Activated CD8-positive, alpha-beta memory T cell treated with anti-CD3 and anti-CD28 coated beads, Interleukin-2, amount 50 U/mL, for 1 hour (primary cell): ENCODE data around the gene SEZ6L.

Experiments
- DNase-seq: peaks from one replicate; pipeline ENCODE4 v3.0.0-alpha.2; 2020; ENCODE audit errors: extremely low read depth

SEZ6L gene

DNA sequence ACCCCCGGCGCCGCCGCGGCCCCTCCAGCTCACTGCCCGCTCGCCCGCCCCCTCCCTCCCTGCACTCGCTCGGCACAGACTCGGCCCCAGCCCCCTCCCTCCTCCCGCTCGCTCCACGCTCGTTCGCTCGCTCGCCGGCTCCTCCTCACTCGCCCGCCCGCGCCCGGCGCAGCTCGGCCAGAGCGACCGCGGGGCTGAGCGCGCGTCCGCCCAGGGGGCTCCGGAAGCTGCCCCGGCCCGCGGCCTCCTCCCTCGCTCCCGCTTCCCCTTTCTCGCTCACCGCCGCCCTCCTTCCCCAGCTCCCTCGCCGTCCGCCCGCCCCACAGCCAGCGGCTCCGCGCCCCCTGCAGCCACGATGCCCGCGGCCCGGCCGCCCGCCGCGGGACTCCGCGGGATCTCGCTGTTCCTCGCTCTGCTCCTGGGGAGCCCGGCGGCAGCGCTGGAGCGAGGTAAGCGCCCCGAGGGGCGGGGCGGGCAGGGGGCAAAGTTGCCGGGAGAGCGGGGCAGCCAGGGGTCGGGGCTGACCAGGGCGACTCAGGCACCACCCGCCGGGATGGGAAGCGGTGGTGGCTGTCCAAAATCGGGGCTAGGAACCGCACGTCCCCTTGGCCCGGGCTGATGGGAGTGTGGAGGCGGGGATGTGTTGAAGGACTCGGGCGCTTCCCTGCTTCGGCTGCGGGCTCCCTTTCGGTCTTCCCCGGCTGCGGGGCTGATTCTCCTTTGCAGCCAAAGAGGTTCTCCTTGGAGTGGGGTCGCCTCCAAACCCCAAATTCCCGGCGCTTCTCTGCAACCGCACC is at the start of gene SEZ6L:
SEZ6L (plus strand) TSS at position 148 of the 797 bp plus-strand sequence; CDS start at position 356, 208 bp downstream.
- DNase-seq, result no peak

- DNase-seq, result no peak
These were observed 46.3 kb upstream of the SEZ6L start for GRCh38 chr22:26122920-26123468.

DNA sequence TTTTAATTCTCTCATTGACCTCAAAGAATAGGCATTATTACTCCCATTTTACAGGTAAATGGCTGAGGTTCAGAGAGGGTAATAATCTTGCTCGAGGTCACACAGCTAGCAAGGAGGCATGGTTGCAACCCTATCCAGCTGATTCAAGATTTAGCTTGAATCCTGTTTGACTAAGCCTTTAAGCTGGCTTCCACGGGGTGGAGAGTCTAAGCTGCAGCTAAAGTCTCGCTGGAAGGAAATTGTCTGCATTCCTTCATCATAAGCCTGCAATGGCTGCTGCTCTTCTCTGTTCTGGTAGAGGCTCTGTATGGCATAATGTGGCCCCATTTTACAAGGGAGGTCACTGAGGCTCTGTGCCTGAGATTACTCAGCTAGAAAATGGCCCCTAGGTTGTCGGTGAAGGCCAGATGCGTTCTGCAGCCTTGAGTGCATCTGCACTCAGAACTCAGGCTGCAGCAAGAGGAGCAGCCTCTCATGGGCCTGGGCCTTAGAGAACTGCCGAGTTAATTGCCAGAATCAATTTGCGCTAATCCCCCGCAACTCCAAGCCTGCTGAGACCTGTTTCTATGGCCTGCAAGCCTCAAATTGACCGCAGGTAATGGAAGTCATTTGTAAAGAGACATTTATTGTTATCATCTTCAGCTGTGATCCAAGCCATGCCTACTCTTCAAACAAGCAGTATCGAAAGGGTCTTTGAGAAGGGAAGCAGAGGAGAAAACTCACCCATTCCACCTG is 44.1 kb upstream of the SEZ6L start:
- DNase-seq, result no peak

DNA sequence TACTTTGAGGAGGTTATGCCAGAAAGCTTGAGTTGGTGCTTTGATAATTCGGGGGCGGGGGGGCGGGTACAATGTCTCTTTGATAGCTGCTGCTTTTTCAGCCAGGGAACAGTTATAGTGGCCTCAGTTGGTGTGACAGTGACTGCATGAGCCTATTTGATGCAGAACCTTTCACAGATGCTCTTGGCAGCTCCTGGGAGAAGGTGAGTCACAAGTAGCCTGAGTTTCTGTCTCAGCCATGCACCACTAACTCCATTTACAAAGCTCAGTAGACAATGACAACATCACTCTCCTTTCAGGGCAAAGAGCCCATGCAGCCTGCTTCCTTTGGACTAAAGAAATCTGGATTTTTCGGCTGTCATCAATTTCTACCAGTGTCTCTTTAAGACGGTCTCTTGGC is 42.1 kb upstream of the SEZ6L start:
- no peak for DNase-seq

GRCh38 chr22:26127556-26127955 is 41.7 kb upstream of the SEZ6L start:
- DNase-seq, result no peak

DNA sequence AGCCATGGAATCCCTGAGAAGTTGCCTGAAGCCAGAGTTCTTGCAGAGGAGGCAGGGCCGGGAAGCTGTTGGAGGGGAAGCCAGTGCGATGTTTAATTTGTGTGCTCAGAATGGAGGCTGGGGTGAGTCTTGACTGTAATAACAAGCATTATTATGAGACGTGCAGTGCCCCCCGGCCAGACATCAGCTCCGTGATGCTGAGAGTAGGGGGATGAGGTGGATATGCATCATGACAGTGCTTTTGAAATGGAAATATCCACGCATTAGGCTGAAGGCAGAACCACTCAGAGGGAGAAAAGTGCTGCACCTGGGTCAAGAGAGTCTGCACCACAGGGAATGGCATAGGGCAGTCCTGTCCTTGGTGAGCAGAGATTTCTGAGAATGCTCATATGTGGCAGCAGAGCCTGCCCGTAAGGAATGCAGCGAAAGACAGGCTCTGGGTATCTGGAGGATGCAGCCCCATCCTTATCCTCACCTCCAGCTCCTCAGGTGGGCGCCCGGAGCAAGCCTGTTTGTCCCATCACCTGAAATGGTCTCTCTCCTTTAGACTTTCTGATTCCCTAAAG is 37.6 kb upstream of the SEZ6L start:
- no peak for DNase-seq

GRCh38 chr22:26134654-26135330 is 34.5 kb upstream of the SEZ6L start:
- DNase-seq, result no peak

- DNase-seq, result no peak
These were observed 33.5 kb upstream of the SEZ6L start for GRCh38 chr22:26135806-26136205.

- no peak for DNase-seq
These were observed 30.0 kb upstream of the SEZ6L start for GRCh38 chr22:26139310-26139709.

DNA sequence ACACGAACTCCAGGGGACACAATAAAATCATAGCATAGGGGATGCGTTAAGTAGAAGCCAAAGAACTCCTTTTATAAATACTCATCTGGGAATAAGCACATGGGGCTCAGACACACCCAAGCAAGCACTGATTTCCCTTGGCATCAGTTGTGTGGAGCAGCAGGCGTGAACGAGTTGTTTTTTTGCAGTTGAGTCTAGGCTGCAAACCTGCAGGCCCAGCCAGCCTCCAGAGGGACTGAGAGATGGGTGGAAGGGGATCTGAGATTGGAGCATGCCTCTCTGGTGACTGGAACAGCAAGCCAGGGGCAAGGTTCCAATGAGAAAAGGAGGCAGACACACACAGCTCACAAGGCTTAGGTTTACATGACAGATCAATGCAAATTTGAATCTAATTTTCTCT is 27.4 kb upstream of the SEZ6L start:
- no peak for DNase-seq

GRCh38 chr22:26143806-26144325 is 25.4 kb upstream of the SEZ6L start:
- DNase-seq, result no peak

- DNase-seq, result no peak
These were observed 9.4 kb upstream of the SEZ6L start for GRCh38 chr22:26159886-26160285.

DNA sequence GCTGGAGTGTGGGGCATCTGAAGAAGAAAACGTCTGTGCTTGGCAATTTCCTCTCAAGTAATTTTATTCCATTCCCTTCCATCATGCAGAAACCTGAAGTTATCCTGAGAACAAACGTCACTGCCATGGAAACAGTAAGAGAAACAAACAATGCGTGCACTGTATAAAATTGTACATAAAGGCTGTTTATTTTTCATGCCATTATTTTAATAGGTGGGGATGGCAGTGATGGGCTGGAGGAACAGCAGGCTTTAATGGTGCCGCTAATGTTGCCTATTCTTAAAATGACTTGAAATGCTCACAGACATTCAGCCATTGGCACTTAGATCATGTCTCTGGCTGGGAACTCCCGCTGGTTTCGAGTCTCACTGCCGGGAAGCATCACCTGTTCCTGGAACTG is 7.5 kb upstream of the SEZ6L start:
- DNase-seq, result no peak

DNA sequence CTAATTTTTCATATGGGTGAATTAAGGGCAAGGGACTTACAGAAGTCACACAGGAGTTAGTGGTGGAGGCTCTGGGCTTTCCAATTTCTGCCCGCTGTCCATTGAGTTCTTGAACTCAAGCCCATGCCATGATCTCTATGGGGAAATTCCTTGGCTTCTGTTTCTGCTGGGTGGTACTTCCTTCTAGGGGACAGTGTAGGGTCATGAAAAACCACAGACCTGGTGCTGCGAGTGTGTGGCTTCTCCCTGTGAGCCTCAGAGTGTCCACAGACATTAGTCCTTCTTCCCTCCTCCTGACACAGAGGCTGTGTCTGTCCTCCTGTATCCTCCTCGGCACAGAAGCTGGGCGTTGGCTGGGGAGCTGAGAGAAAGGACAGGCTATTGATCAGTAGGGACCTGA is 6.3 kb upstream of the SEZ6L start:
- no peak for DNase-seq

DNA sequence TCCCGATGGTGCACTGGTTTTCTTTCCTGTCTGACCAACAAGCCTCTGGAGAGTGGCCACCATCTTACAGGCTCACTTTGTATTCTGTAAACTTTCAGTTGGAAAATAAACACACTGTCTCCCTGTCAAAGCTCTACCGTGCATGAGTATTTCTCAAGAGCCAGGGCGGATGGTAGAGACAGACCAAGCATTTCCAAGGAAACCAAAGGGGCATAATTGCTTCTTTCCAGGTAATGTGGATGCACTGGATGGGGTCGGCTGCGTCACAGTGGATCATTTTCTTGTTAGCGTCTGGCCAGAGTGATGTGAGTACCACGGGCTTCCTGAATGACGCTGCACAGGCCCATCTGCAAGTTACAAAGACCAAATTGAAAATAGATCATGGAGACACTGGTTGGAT is 5.1 kb upstream of the SEZ6L start:
- DNase-seq, result no peak

- DNase-seq, result no peak
These were observed 871 bp upstream of the SEZ6L start for GRCh38 chr22:26168330-26168851.

GRCh38 chr22:26168939-26169314 is 335 bp upstream of the SEZ6L start:
- no peak for DNase-seq

DNA sequence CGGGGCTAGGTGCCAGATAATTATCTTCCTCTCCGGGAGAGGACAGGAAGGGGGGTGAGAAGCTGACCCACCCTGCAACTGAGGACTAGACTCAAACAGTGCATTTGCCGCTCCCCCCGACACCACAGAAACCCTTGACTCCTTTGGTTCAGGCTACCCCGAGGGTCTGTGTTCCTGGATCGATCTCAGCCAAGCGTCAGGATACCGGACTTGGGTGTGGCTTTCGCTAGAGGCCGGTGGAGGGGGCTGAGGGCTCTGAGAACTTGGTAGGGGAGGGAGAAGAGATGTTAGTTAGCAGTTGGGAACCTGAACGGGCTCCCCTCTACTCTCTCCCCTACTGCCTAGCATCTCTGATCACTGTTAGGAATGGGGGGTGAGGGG is 840 bp downstream of the SEZ6L start:
- no peak for DNase-seq

DNA sequence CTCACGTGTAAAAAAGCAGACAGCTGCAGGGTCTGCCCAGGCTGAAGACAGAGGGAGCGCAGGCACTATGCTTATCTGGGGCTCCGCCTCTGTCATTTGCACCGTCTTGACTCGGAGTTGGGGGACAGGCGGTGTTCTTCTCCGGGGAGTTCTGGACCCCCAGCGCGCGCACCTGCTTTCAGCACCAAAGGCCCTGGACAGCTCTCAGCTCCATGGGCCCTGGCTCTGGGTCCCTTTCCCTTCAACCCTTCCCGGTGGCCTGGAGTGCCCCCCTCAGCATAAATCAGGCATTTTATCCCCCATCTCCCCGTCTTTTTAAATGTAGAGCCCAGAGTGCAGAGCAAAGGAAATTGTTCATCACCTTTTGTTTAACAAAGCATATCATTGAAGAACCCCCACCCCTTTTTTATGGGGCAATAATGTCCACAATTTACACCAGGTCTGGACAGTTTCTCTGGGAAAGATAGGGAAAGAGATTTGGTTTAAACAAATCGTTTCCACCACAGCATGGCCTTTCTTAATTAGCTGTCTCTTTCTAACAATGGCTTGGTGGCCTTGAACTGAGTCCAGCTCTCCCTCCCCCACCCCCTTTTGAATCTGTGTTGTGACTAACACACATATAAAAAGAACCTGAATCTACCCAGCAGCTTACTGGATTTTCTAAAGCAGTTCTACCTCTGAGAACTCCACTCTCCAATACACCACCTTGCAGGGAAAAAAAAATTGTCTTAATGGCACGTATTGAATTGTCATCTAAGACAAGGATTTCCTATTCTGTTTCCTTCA is 1.7 kb downstream of the SEZ6L start:
- DNase-seq, result no peak

DNA sequence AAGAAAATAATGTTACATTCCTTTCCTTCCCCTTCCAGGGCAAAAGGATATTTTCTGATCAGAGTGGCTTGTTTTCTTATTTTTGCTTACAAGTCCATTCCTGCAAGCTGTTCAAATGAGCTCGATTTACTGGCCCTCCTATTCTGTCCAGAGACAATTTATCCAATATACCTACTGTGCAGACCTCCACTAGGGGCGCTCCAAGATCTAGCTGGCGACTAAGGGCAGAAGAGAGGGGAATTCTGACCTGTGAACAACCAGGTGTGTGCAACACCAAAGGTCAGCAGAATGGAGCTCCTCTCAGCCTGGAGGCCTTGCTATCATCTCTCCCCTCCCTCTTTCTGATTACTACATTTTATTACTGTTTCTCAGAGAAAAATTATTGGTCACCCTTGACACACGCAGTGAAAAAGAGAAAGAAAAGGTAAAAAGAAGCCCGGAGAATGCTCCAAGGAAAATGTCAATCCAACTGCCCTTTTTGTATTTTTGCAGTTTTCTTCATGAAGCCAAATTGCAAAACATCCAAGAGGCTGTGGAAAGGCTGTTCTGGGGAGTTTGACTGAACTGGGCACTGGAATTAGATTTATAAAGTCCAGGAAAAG is 3.2 kb downstream of the SEZ6L start:
- DNase-seq, result no peak
